Small intestine (tissue), 7 donors: ENCODE results near the gene DNAH8. TPM values are rescaled to one million over a fixed set of nuclear protein-coding genes. Genes with fewer than 3 reads are reported as not detected.

ENCODE experiments used
- DNase-seq, 2 donors: peaks; one replicate each; pipeline versions ENCODE4 v3.0.0 to v3.0.0-alpha.2; 2013
- FAIRE-seq: peaks from 2 replicates; lab custom pipeline; 2012; peaks lifted over from hg19 to GRCh38; lab: Jason Lieb, UNC
- H3K27ac ChIP-seq, 3 donors: one replicate each; pipeline ENCODE4 v1.5.1; 2013; ENCODE audit warnings: low read length in 2 of 3, mild to moderate bottlenecking in 2 of 3, control low read depth in 1 of 3, inconsistent platforms in 1 of 3, low read depth in 1 of 3, moderate library complexity in 1 of 3
- H3K27me3 ChIP-seq, 3 donors: one replicate each; pipeline ENCODE4 v1.6.1; 2013; ENCODE audit warnings: low read length in 3 of 3, inconsistent platforms in 1 of 3; ENCODE audit not compliant: control insufficient read depth in 3 of 3, insufficient read depth in 3 of 3
- H3K36me3 ChIP-seq, 3 donors: one replicate each; pipeline ENCODE4 v1.6.1; 2013; ENCODE audit warnings: low read length in 3 of 3, inconsistent platforms in 1 of 3, low read depth in 1 of 3, mild to moderate bottlenecking in 1 of 3, moderate library complexity in 1 of 3; ENCODE audit not compliant: control insufficient read depth in 3 of 3, insufficient read depth in 2 of 3
- H3K4me1 ChIP-seq, 3 donors: one replicate each; pipeline ENCODE4 v1.6.1; 2013; ENCODE audit warnings: low read length in 2 of 3, inconsistent platforms in 1 of 3, low read depth in 1 of 3, mild to moderate bottlenecking in 1 of 3, moderate library complexity in 1 of 3; ENCODE audit not compliant: control insufficient read depth in 3 of 3, insufficient read depth in 2 of 3
- H3K4me3 ChIP-seq, 3 donors: one replicate each; pipeline ENCODE4 v1.5.1; 2013; ENCODE audit warnings: low read length in 3 of 3, control low read depth in 1 of 3, inconsistent platforms in 1 of 3, low read depth in 1 of 3, mild to moderate bottlenecking in 1 of 3, moderate library complexity in 1 of 3
- H3K9me3 ChIP-seq, 2 donors: one replicate each; pipeline ENCODE4 v1.6.1; 2013; ENCODE audit warnings: low read depth in 1 of 2, low read length in 1 of 2; ENCODE audit not compliant: control insufficient read depth in 2 of 2, insufficient read depth in 1 of 2
- whole genome bisulfite sequencing, 3 donors: extraction: QIAGEN DNeasy Blood & Tissue Kit; methylation state at CpG; one replicate each; pipeline ENCODE4 v1.1.7; 2013; 5-methylcytosine and 5-hydroxymethylcytosine counted together
- polyA plus RNA-seq, 4 donors: library from polyadenylated mRNA; stranded (reverse) in 3 of 4; unstranded in 1 of 4; fragments of 200-250 nt in 3 of 4; fragments of 120-200 nt in 1 of 4; gene quantifications; one replicate each; pipeline versions ENCODE4 v1.2.1 to v1.2.3, GENCODE V29; 2013
- donor health status: healthy with polysubstance abuse.
- donor health status: control.
- donor health status: control.
- donor health status: Bipolar disorder and iron deficiency.
- donor health status: healthy.

DNAH8 gene
- polyA plus RNA-seq, 4 donors: under 0.01 to 0.01 (median 0.01) TPM; not detected in 1

- no peaks in the 10 kb centered on the region for H3K36me3 ChIP-seq
- no peak overlapping the region for H3K27ac ChIP-seq
- WGBS, 3 donors: 75 to 83% (median 79%) methylated on average over 1 of the region's 1 CpG
- DNase-seq: peak in 1 of 2 donors; percentile 20
- FAIRE-seq: no peak
- H3K27me3 ChIP-seq: no peaks in the 10 kb centered on the region
- H3K4me3 ChIP-seq: no peak overlapping the region
- peaks cover 0 to 3% of the 10 kb centered on the region in 2 donors for H3K9me3 ChIP-seq
- no peaks in the 10 kb centered on the region for H3K4me1 ChIP-seq
These were observed 306.7 kb downstream of the DNAH8 start for GRCh38 chr6:39021779-39022178.

- H3K27me3 ChIP-seq: no peaks in the 10 kb centered on the region
- H3K36me3 ChIP-seq: no peaks in the 10 kb centered on the region
- DNase-seq (no peak), FAIRE-seq (no peak)
- H3K27ac ChIP-seq: no peak overlapping the region
- no peaks in the 10 kb centered on the region for H3K9me3 ChIP-seq
- no peaks in the 10 kb centered on the region for H3K4me1 ChIP-seq
- WGBS, 3 donors: 55 to 75% (median 70%) methylated on average over 3 of the region's 3 CpGs
- H3K4me3 ChIP-seq: no peak overlapping the region
These were observed 311.1 kb downstream of the DNAH8 start for GRCh38 chr6:39026175-39026574.

- WGBS, 3 donors: 77 to 80% (median 79%) methylated on average over 13 of the region's 13 CpGs
- H3K9me3 ChIP-seq: no peaks in the 10 kb centered on the region
- peaks cover 0 to 7% (median 0%) of the 10 kb centered on the region in 3 donors for H3K27me3 ChIP-seq
- no peak overlapping the region for H3K27ac ChIP-seq
- H3K36me3 ChIP-seq: no peaks in the 10 kb centered on the region
- no peaks in the 10 kb centered on the region for H3K4me1 ChIP-seq
- H3K4me3 ChIP-seq: no peak overlapping the region
- DNase-seq (peak; percentile 42 to 50), FAIRE-seq (no peak)
These were observed 314.3 kb downstream of the DNAH8 start for GRCh38 chr6:39029156-39030011.

- Histone ChIP-seq H3K27ac (no peak overlapping the region), H3K9me3 (no peaks in the 10 kb centered on the region), H3K27me3 (peaks cover 0 to 38% (median 15%) of the 10 kb centered on the region in 3 donors), H3K36me3 (no peaks in the 10 kb centered on the region), H3K4me3 (no peak overlapping the region), H3K4me1 (no peaks in the 10 kb centered on the region)
- FAIRE-seq: no peak
- 52 to 67% (median 53%) methylated on average over 9 of the region's 9 CpGs for WGBS, 3 donors
- DNase-seq: no peak
These were observed 320.6 kb downstream of the DNAH8 start for GRCh38 chr6:39035681-39036080.

- H3K4me1 ChIP-seq: no peaks in the 10 kb centered on the region
- H3K27me3 ChIP-seq: peaks cover 0 to 38% (median 15%) of the 10 kb centered on the region in 3 donors
- no peaks in the 10 kb centered on the region for H3K36me3 ChIP-seq
- WGBS, 3 donors: 32 to 43% (median 34%) methylated on average over 4 of the region's 4 CpGs
- FAIRE-seq (no peak), DNase-seq (no peak)
- no peak overlapping the region for H3K27ac ChIP-seq
- H3K4me3 ChIP-seq: no peak overlapping the region
- no peaks in the 10 kb centered on the region for H3K9me3 ChIP-seq
These were observed 322.0 kb downstream of the DNAH8 start for GRCh38 chr6:39037082-39037508.

- FAIRE-seq: no peak
- H3K27ac ChIP-seq: no peak overlapping the region
- no peaks in the 10 kb centered on the region for H3K36me3 ChIP-seq
- 47 to 68% (median 61%) methylated on average over 6 of the region's 6 CpGs for WGBS, 3 donors
- H3K27me3 ChIP-seq: peaks cover 0 to 38% (median 15%) of the 10 kb centered on the region in 3 donors
- no peaks in the 10 kb centered on the region for H3K4me1 ChIP-seq
- no peak overlapping the region for H3K4me3 ChIP-seq
- DNase-seq: no peak
- no peaks in the 10 kb centered on the region for H3K9me3 ChIP-seq
These were observed 322.6 kb downstream of the DNAH8 start for GRCh38 chr6:39037707-39038106.

GRCh38 chr6:39040080-39040673 is 325.1 kb downstream of the DNAH8 start:
- Histone ChIP-seq H3K27ac (no peak overlapping the region), H3K36me3 (no peaks in the 10 kb centered on the region), H3K4me3 (no peak overlapping the region), H3K27me3 (peaks cover 0 to 35% (median 15%) of the 10 kb centered on the region in 3 donors), H3K9me3 (no peaks in the 10 kb centered on the region), H3K4me1 (no peaks in the 10 kb centered on the region)
- 78 to 85% (median 80%) methylated on average over 10 of the region's 10 CpGs for WGBS, 3 donors
- no peak for DNase-seq
- FAIRE-seq: no peak

GRCh38 chr6:39041072-39041471 is 326.0 kb downstream of the DNAH8 start:
- WGBS, 3 donors: 50 to 61% (median 58%) methylated on average over 2 of the region's 2 CpGs
- no peaks in the 10 kb centered on the region for H3K36me3 ChIP-seq
- H3K4me1 ChIP-seq: no peaks in the 10 kb centered on the region
- peaks cover 0 to 33% (median 15%) of the 10 kb centered on the region in 3 donors for H3K27me3 ChIP-seq
- H3K9me3 ChIP-seq: no peaks in the 10 kb centered on the region
- H3K27ac ChIP-seq: no peak overlapping the region
- no peak overlapping the region for H3K4me3 ChIP-seq
- FAIRE-seq (no peak), DNase-seq (no peak)
